Measurements from ENCODE around the gene ACAP3.

- no peak for TF ChIP-seq CTCF (IDR thresholded peaks at IDR 0.05; ENCODE audit: low read depth, low read length, poor library complexity, severe bottlenecking)
- TF ChIP-seq EZH2phosphoT487 (IDR thresholded peaks at IDR 0.05; ENCODE audit: borderline replicate concordance, low read length), result no peak
These were observed at the start of gene ACAP3, which contains the start of gene PUSL1 for GRCh38 chr1:1307923-1308755.

All from DOHH2 (cell line).